ENCODE measurements around the gene SCN3A.

Gene SCN3A

GRCh38 chr2:165056564-165056963, 147.3 kb downstream of the SCN3A start:
- no peak for DNase-seq (ENCODE audit: low read depth)

GRCh38 chr2:165055082-165055851, 148.6 kb downstream of the SCN3A start:
- DNase-seq (ENCODE audit: low read depth) = no peak

- no peak for DNase-seq (ENCODE audit: low read depth)
Observed at GRCh38 chr2:165054652-165055051, 149.2 kb downstream of the SCN3A start.

GRCh38 chr2:165044505-165045303, 159.1 kb downstream of the SCN3A start:
- DNase-seq (ENCODE audit: low read depth) = no peak
